ENCODE measurements around the gene PPP1R37. TPM values are rescaled to one million over a fixed set of nuclear protein-coding genes. Genes with fewer than 3 reads are reported as not detected.

Gene PPP1R37
- total RNA-seq, 2 donors from 2014 or later = 19.4 to 21.4 TPM

GRCh38 chr19:45091031-45091923 lies 1.7 kb upstream of the PPP1R37 start:
- intact Hi-C loops (cut with DNase I) = loop anchor here in 1 of 2 donors (5.0 kb wide), 1 partner anchor 86 kb away; the partner anchor contains the start of genes BLOC1S3 and TRAPPC6A
- peak; percentile 95 for ATAC-seq

GRCh38 chr19:45094137-45094536 lies 1.2 kb downstream of the PPP1R37 start:
- ATAC-seq (no peak), DNase-seq (no peak)
- intact Hi-C loops (cut with DNase I) = loop anchor here in 1 of 2 donors (5.0 kb wide), 1 partner anchor 83 kb away; the partner anchor contains the start of genes BLOC1S3 and TRAPPC6A

More at GRCh38 chr19:45091031-45091923, 1.7 kb upstream of the PPP1R37 start:
- peak; percentile 98 for DNase-seq

- ATAC-seq (no peak), DNase-seq (no peak)
- intact Hi-C loops (cut with DNase I) = loop anchor here in 1 of 2 donors (5.0 kb wide), 1 partner anchor 83 kb away; the partner anchor contains the start of genes BLOC1S3 and TRAPPC6A
Observed at GRCh38 chr19:45094707-45095106, 1.7 kb downstream of the PPP1R37 start.

- no peak for DNase-seq
- no peak for ATAC-seq
- intact Hi-C loops (cut with DNase I) = no loop called here
Observed at GRCh38 chr19:45095496-45096413, 2.8 kb downstream of the PPP1R37 start.

GRCh38 chr19:45096700-45097099 lies 3.7 kb downstream of the PPP1R37 start:
- DNase-seq = no peak
- intact Hi-C loops (cut with DNase I) = no loop called here

GRCh38 chr19:45097450-45097775 lies 4.4 kb downstream of the PPP1R37 start:
- DNase-seq = no peak
- no peak for ATAC-seq
- intact Hi-C loops (cut with DNase I) = no loop called here

More at GRCh38 chr19:45096700-45097099, 3.7 kb downstream of the PPP1R37 start:
- no peak for ATAC-seq

- intact Hi-C loops (cut with DNase I) = no loop called here
- DNase-seq (peak; percentile 81), ATAC-seq (peak; percentile 69 to 90)
Observed at GRCh38 chr19:45097776-45098520, 5.0 kb downstream of the PPP1R37 start.

GRCh38 chr19:45098521-45099466 lies 5.8 kb downstream of the PPP1R37 start:
- DNase-seq (peak; percentile 55), ATAC-seq (peak; percentile 38 to 61)

GRCh38 chr19:45099467-45100191 lies 6.7 kb downstream of the PPP1R37 start:
- DNase-seq (peak; percentile 50), ATAC-seq (peak; percentile 20 to 24)
- intact Hi-C loops (cut with DNase I) = no loop called here

More at GRCh38 chr19:45098521-45099466, 5.8 kb downstream of the PPP1R37 start:
- intact Hi-C loops (cut with DNase I) = no loop called here

GRCh38 chr19:45100201-45100600 lies 7.2 kb downstream of the PPP1R37 start:
- DNase-seq = no peak
- intact Hi-C loops (cut with DNase I) = no loop called here
- ATAC-seq = no peak

- DNase-seq (no peak), ATAC-seq (no peak)
- intact Hi-C loops (cut with DNase I) = no loop called here
Observed at GRCh38 chr19:45100846-45101252, 7.9 kb downstream of the PPP1R37 start.

GRCh38 chr19:45101806-45102205 lies 8.8 kb downstream of the PPP1R37 start:
- DNase-seq (no peak), ATAC-seq (no peak)
- intact Hi-C loops (cut with DNase I) = no loop called here

- DNase-seq = no peak
- intact Hi-C loops (cut with DNase I) = no loop called here
- no peak for ATAC-seq
Observed at GRCh38 chr19:45102481-45102880, 9.5 kb downstream of the PPP1R37 start.

GRCh38 chr19:45103156-45103507 lies 10.2 kb downstream of the PPP1R37 start:
- intact Hi-C loops (cut with DNase I) = no loop called here
- peak; percentile 24 to 48 for ATAC-seq
- DNase-seq = no peak

- peak; percentile 43 for DNase-seq
- intact Hi-C loops (cut with DNase I) = no loop called here
Observed at GRCh38 chr19:45103508-45104319, 10.7 kb downstream of the PPP1R37 start.

GRCh38 chr19:45104658-45105349 lies 11.8 kb downstream of the PPP1R37 start:
- DNase-seq (no peak), ATAC-seq (no peak)
- intact Hi-C loops (cut with DNase I) = no loop called here

More at GRCh38 chr19:45103508-45104319, 10.7 kb downstream of the PPP1R37 start:
- peak; percentile 3 to 29 for ATAC-seq
